ENCODE data around the gene TRPM8. TPM values are rescaled to one million over a fixed set of nuclear protein-coding genes. Genes with fewer than 3 reads are reported as not detected.

The TRPM8 gene
- total RNA-seq, 1 donor from 2014 or later: not detected

- peaks cover 46% of the 10 kb centered on the region for H3K27me3 Mint-ChIP-seq (ENCODE audit: low read depth)
- no peaks in the 10 kb centered on the region for H3K36me3 Mint-ChIP-seq
- DNase-seq (ENCODE audit: low spot score in 2 of 2, unreplicated experiment in 2 of 2): no peak
- no peak overlapping the region for H3K4me3 Mint-ChIP-seq
- H3K9me3 Mint-ChIP-seq: peaks cover 14% of the 10 kb centered on the region
- H3K4me1 Mint-ChIP-seq: no peaks in the 10 kb centered on the region
- no peak for TF ChIP-seq CTCF (IDR thresholded peaks at IDR 0.05; ENCODE audit: unreplicated experiment)
- H3K27ac Mint-ChIP-seq: no peak overlapping the region
Observed at GRCh38 chr2:233945146-233945545, 28.0 kb downstream of the TRPM8 start.

- Mint-ChIP-seq H3K36me3 (no peaks in the 10 kb centered on the region), H3K27ac (no peak overlapping the region), H3K4me1 (peaks cover 2% of the 10 kb centered on the region), H3K9me3 (peaks cover 3% of the 10 kb centered on the region), H3K4me3 (no peak overlapping the region), H3K27me3 (ENCODE audit: low read depth) (peaks cover 83% of the 10 kb centered on the region)
- no peak for TF ChIP-seq CTCF (IDR thresholded peaks at IDR 0.05; ENCODE audit: unreplicated experiment)
- no peak for DNase-seq (ENCODE audit: low spot score in 2 of 2, unreplicated experiment in 2 of 2)
Observed at GRCh38 chr2:233950078-233950825, 33.1 kb downstream of the TRPM8 start.

GRCh38 chr2:233952335-233952734 is 35.2 kb downstream of the TRPM8 start:
- Mint-ChIP-seq H3K4me3 (no peak overlapping the region), H3K9me3 (no peaks in the 10 kb centered on the region), H3K4me1 (peaks cover 2% of the 10 kb centered on the region), H3K36me3 (no peaks in the 10 kb centered on the region), H3K27me3 (ENCODE audit: low read depth) (peaks cover 80% of the 10 kb centered on the region), H3K27ac (no peak overlapping the region)
- TF ChIP-seq CTCF (IDR thresholded peaks at IDR 0.05; ENCODE audit: unreplicated experiment): no peak
- DNase-seq (ENCODE audit: low spot score in 2 of 2, unreplicated experiment in 2 of 2): no peak

GRCh38 chr2:233953087-233953801 is 36.1 kb downstream of the TRPM8 start:
- DNase-seq (ENCODE audit: low spot score in 2 of 2, unreplicated experiment in 2 of 2): no peak
- Mint-ChIP-seq H3K4me1 (peaks cover 2% of the 10 kb centered on the region), H3K27me3 (ENCODE audit: low read depth) (peaks cover 74% of the 10 kb centered on the region), H3K36me3 (no peaks in the 10 kb centered on the region), H3K9me3 (no peaks in the 10 kb centered on the region), H3K4me3 (no peak overlapping the region), H3K27ac (no peak overlapping the region)
- no peak for TF ChIP-seq CTCF (IDR thresholded peaks at IDR 0.05; ENCODE audit: unreplicated experiment)

GRCh38 chr2:233960203-233960602 is 43.0 kb downstream of the TRPM8 start:
- no peak overlapping the region for H3K27ac Mint-ChIP-seq
- H3K4me1 Mint-ChIP-seq: no peaks in the 10 kb centered on the region
- no peaks in the 10 kb centered on the region for H3K36me3 Mint-ChIP-seq
- H3K4me3 Mint-ChIP-seq: no peak overlapping the region
- no peaks in the 10 kb centered on the region for H3K9me3 Mint-ChIP-seq
- no peak for DNase-seq (ENCODE audit: low spot score in 2 of 2, unreplicated experiment in 2 of 2)
- no peak for TF ChIP-seq CTCF (IDR thresholded peaks at IDR 0.05; ENCODE audit: unreplicated experiment)
- H3K27me3 Mint-ChIP-seq (ENCODE audit: low read depth): peaks cover 39% of the 10 kb centered on the region
